IMR-90 (cell line): Measurements from ENCODE around the gene ZKSCAN1. TPM values are rescaled to one million over a fixed set of nuclear protein-coding genes. Genes with fewer than 3 reads are reported as not detected.

Experiments
- ATAC-seq: fragments of 200-7000 bp; cut with Tn5 transposase; 2 replicates; pipeline ENCODE4 v1.9.1; 2020; ENCODE audit warnings: low read depth, mild to moderate bottlenecking, moderate library complexity
- BruUV-seq: library from RNA; stranded (reverse); fragments of 400-500 nt; replicated peaks from 2 replicates; lab custom pipeline; 2021; lab: Mats Ljungman, UMichigan
- CTCF ChIA-PET: fragments of 300-600 bp; formaldehyde crosslinking; extraction: SDS; loops from one replicate; lab custom pipeline; 2021; ENCODE audit warnings: antibody characterized with exemption; lab: Yijun Ruan, JAX
- POLR2A ChIA-PET: fragments of 300-600 bp; sonication (Branson Sonifier 250); formaldehyde crosslinking; loops from one replicate; lab custom pipeline; 2022; ENCODE audit warnings: antibody characterized with exemption; ENCODE audit not compliant: unreplicated experiment; lab: Charles Lee
- DNase-seq: peaks from one replicate; pipeline ENCODE4 v3.0.0; 2013
- H2AFZ ChIP-seq: replicated peaks from 2 replicates; pipeline ENCODE3; 2013; ENCODE audit warnings: low read length, mild to moderate bottlenecking; ENCODE audit not compliant: poor library complexity
- H2AK5ac ChIP-seq: 2 replicates; pipeline ENCODE4 v1.6.1; 2013; ENCODE audit warnings: low read depth, low read length, inconsistent platforms
- H2AK9ac ChIP-seq: replicated peaks from 2 replicates; pipeline ENCODE3; 2013; ENCODE audit warnings: mild to moderate bottlenecking, low read depth, low read length, moderate library complexity; ENCODE audit not compliant: poor library complexity
- H2BK120ac ChIP-seq: 2 replicates; pipeline ENCODE4 v1.6.1; 2013; ENCODE audit warnings: low read depth, low read length, inconsistent platforms
- H2BK15ac ChIP-seq: 3 replicates; pipeline ENCODE4 v1.6.1; 2013; ENCODE audit warnings: low read depth, low read length, inconsistent platforms
- H2BK20ac ChIP-seq: 2 replicates; pipeline ENCODE4 v1.6.1; 2013; ENCODE audit warnings: low read depth, mild to moderate bottlenecking, inconsistent platforms, low read length, moderate library complexity
- H2BK5ac ChIP-seq: 2 replicates; pipeline ENCODE4 v1.6.1; 2013; ENCODE audit warnings: mild to moderate bottlenecking, low read depth, low read length, inconsistent platforms; ENCODE audit not compliant: poor library complexity, severe bottlenecking
- H3K14ac ChIP-seq: replicated peaks from 2 replicates; pipeline ENCODE4 v1.6.1; 2013; ENCODE audit warnings: low read depth, low read length, inconsistent platforms
- H3K18ac ChIP-seq: 2 replicates; pipeline ENCODE4 v1.6.1; 2013; ENCODE audit warnings: low read depth, low read length, control low read depth
- H3K23ac ChIP-seq: 2 replicates; pipeline ENCODE4 v1.6.1; 2013; ENCODE audit warnings: low read depth, low read length, inconsistent platforms
- H3K27ac ChIP-seq: 2 replicates; pipeline ENCODE4 v1.5.1; 2013; ENCODE audit warnings: mild to moderate bottlenecking, control low read depth, low read length; ENCODE audit not compliant: insufficient read depth
- H3K27me3 ChIP-seq: 2 replicates; pipeline ENCODE4 v1.6.1; 2013; ENCODE audit warnings: low read length; ENCODE audit not compliant: control insufficient read depth, insufficient read depth
- H3K36me3 ChIP-seq: 2 replicates; pipeline ENCODE4 v1.6.1; 2013; ENCODE audit warnings: low read length, mixed read lengths; ENCODE audit not compliant: control insufficient read depth, insufficient read depth
- H3K4ac ChIP-seq: 2 replicates; pipeline ENCODE4 v1.6.1; 2013; ENCODE audit warnings: low read depth, low read length, inconsistent platforms
- H3K4me1 ChIP-seq: 2 replicates; pipeline ENCODE4 v1.6.1; 2013; ENCODE audit warnings: low read length, mixed read lengths; ENCODE audit not compliant: control insufficient read depth, insufficient read depth
- H3K4me2 ChIP-seq: 2 replicates; pipeline ENCODE4 v1.6.1; 2013; ENCODE audit warnings: low read depth, mild to moderate bottlenecking, control low read depth, low read length, moderate library complexity
- H3K4me3 ChIP-seq: 2 replicates; pipeline ENCODE4 v1.5.1; 2013; ENCODE audit warnings: low read depth, mild to moderate bottlenecking, control low read depth, low read length, moderate library complexity; ENCODE audit not compliant: insufficient read depth
- H3K56ac ChIP-seq: 2 replicates; pipeline ENCODE4 v1.6.1; 2013; ENCODE audit warnings: low read length, inconsistent platforms; ENCODE audit not compliant: insufficient read depth; ENCODE audit errors: extremely low read depth
- H3K79me1 ChIP-seq, 2 experiments: 2 replicates each; pipeline ENCODE4 v1.6.1; 2013; ENCODE audit warnings: low read length in 2 of 2, inconsistent platforms in 1 of 2, low read depth in 1 of 2
- H3K9ac ChIP-seq: 2 replicates; pipeline ENCODE4 v1.6.1; 2013; ENCODE audit warnings: low read depth, low read length, control low read depth
- H3K9me1 ChIP-seq: 2 replicates; pipeline ENCODE4 v1.6.1; 2013; ENCODE audit warnings: low read length, inconsistent platforms; ENCODE audit not compliant: insufficient read depth
- H3K9me3 ChIP-seq: 2 replicates; pipeline ENCODE4 v1.6.1; 2013; ENCODE audit warnings: low read length; ENCODE audit not compliant: control insufficient read depth, insufficient read depth
- H4K20me1 ChIP-seq: 2 replicates; pipeline ENCODE4 v1.6.1; 2013; ENCODE audit warnings: low read length, inconsistent platforms; ENCODE audit not compliant: insufficient read depth
- H4K5ac ChIP-seq: 2 replicates; pipeline ENCODE4 v1.6.1; 2013; ENCODE audit warnings: mild to moderate bottlenecking, low read depth, low read length, control low read depth
- H4K8ac ChIP-seq, 2 experiments: 2 replicates each; pipeline ENCODE4 v1.6.1; 2013; ENCODE audit warnings: low read depth in 2 of 2, low read length in 2 of 2, control low read depth in 1 of 2, inconsistent platforms in 1 of 2
- H4K91ac ChIP-seq: 2 replicates; pipeline ENCODE4 v1.6.1; 2013; ENCODE audit warnings: low read depth, low read length, inconsistent platforms; ENCODE audit not compliant: insufficient read depth
- BHLHE40 ChIP-seq: fragments of 150-350 bp; IDR thresholded peaks from 2 replicates; pipeline ENCODE4 v1.6.1; 2016; ENCODE audit warnings: mild to moderate bottlenecking, low read depth, low read length
- CHD1 ChIP-seq: IDR thresholded peaks from 2 replicates; pipeline ENCODE4 v1.6.1; 2012; ENCODE audit warnings: low read depth, low read length, improper control_type of control experiment
- CTCF ChIP-seq: conservative IDR thresholded peaks from 2 replicates; pipeline ENCODE4 v1.5.1; 2012; ENCODE audit warnings: mild to moderate bottlenecking, low read depth, low read length, improper control_type of control experiment
- ELK1 ChIP-seq: fragments of 150-350 bp; IDR thresholded peaks from 2 replicates; pipeline ENCODE4 v1.6.1; 2016; ENCODE audit warnings: low read depth, mild to moderate bottlenecking, low read length, moderate library complexity, borderline replicate concordance
- FOS ChIP-seq: fragments of 150-350 bp; IDR thresholded peaks from 2 replicates; pipeline ENCODE4 v1.6.1; 2016; ENCODE audit warnings: low read depth, low read length
- MAFK ChIP-seq: IDR thresholded peaks from 2 replicates; pipeline ENCODE4 v1.6.1; 2012; ENCODE audit warnings: low read depth, low read length, improper control_type of control experiment
- MAZ ChIP-seq: IDR thresholded peaks from 2 replicates; pipeline ENCODE4 v1.6.1; 2012; ENCODE audit warnings: low read depth, mild to moderate bottlenecking, low read length, improper control_type of control experiment, moderate library complexity, borderline replicate concordance
- MXI1 ChIP-seq: IDR thresholded peaks from 2 replicates; pipeline ENCODE4 v1.6.1; 2012; ENCODE audit warnings: low read depth, mild to moderate bottlenecking, low read length, moderate library complexity, borderline replicate concordance
- NFE2L2 ChIP-seq: fragments of 150-350 bp; IDR thresholded peaks from 2 replicates; pipeline ENCODE4 v1.6.1; 2016; ENCODE audit warnings: low read depth, mild to moderate bottlenecking, low read length
- POLR2A ChIP-seq: IDR thresholded peaks from 2 replicates; pipeline ENCODE4 v1.6.1; 2012; ENCODE audit warnings: mild to moderate bottlenecking, low read depth, low read length
- RAD21 ChIP-seq: IDR thresholded peaks from 2 replicates; pipeline ENCODE4 v1.6.1; 2012; ENCODE audit warnings: low read length, improper control_type of control experiment
- RCOR1 ChIP-seq: IDR thresholded peaks from 2 replicates; pipeline ENCODE4 v1.6.1; 2012; ENCODE audit warnings: mild to moderate bottlenecking, low read length, improper control_type of control experiment; ENCODE audit not compliant: insufficient replicate concordance
- SMC3 ChIP-seq: fragments of 150-350 bp; IDR thresholded peaks from 2 replicates; pipeline ENCODE4 v1.6.1; 2016; ENCODE audit warnings: low read depth, mild to moderate bottlenecking, antibody characterized with exemption, low read length, moderate library complexity
- WGBS, 2 experiments: methylation state at CpG; one replicate each; pipeline versions ENCODE4 v1.1.5 to v1.1.7; 2013; ENCODE audit warnings: missing lambda C conversion rate in 2 of 2; ENCODE audit not compliant: insufficient read length in 1 of 2; ENCODE audit errors: extremely low coverage in 2 of 2; 5-methylcytosine and 5-hydroxymethylcytosine counted together
- dilution Hi-C: fragments of 300-500 bp; cut with HindIII; formaldehyde crosslinking; loops from one replicate; pipeline ENCODE4 v1.14.3; 2018; ENCODE audit warnings: low sequenced_read_pairs; ENCODE audit not compliant: unreplicated experiment
- in situ Hi-C: fragments of 300-500 bp; cut with MboI; formaldehyde crosslinking; loops from 3 replicates; pipeline ENCODE4 v1.14.3; 2019; ENCODE audit warnings: low sequenced_read_pairs, inconsistent platforms, mixed read lengths
- intact Hi-C: fragments of 100-400 bp; cut with micrococcal nuclease; formaldehyde crosslinking; loops from 2 replicates; pipeline ENCODE4 v1.10.0; 2022
- polyA plus RNA-seq, 3 experiments: library from polyadenylated mRNA; depleted of rRNA; stranded (reverse); fragments of >200 nt; gene quantifications; 2 replicates each; pipeline ENCODE4 v1.2.3, GENCODE V29; 2012; ENCODE audit warnings: low replicate concordance in 1 of 3
- total RNA-seq: library from RNA; depleted of rRNA; stranded (reverse); fragments of >200 nt; gene quantifications from 2 replicates; pipeline ENCODE4 v1.2.3, GENCODE V29; 2012
- TF ChIP-seq, protein P1 (sequence below): fragments of 150-350 bp; IDR thresholded peaks from 2 replicates; pipeline ENCODE4 v1.6.1; 2017; ENCODE audit warnings: mild to moderate bottlenecking, antibody characterized with exemption, low read length, low read depth

The ZKSCAN1 gene
- total and polyA plus RNA-seq, 2 of the 4 experiments (the other 2 are of a cell fraction), result 13.7 to 40.7 TPM

DNA sequence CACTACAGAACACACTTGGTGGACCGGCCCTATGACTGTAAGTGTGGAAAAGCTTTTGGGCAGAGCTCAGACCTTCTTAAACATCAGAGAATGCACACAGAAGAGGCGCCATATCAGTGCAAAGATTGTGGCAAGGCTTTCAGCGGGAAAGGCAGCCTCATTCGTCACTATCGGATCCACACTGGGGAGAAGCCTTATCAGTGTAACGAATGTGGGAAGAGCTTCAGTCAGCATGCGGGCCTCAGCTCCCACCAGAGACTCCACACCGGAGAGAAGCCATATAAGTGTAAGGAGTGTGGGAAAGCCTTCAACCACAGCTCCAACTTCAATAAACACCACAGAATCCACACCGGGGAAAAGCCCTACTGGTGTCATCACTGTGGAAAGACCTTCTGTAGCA, 48.8 kb downstream of the ZKSCAN1 start:
- Histone ChIP-seq H3K79me1 (peaks cover 4 to 5% of the 10 kb centered on the region in 2 experiments; a peak in 2 of 4 replicates), H3K9me3 (peaks cover 9% of the 10 kb centered on the region), H2BK5ac (no peak overlapping the region), H3K4me1 (peaks cover 2% of the 10 kb centered on the region; the same call in 1 of the 2 replicates), H3K14ac (no peak overlapping the region), H4K91ac (no peak overlapping the region), H2AK9ac (no peak overlapping the region), H3K9me1 (0 out of 2 replicates have a peak, but pooled peaks cover 3% of the 10 kb centered on the region), H3K4me3 (no peak overlapping the region), H4K20me1 (no peaks in the 10 kb centered on the region), H3K9ac (no peak overlapping the region), H3K23ac (no peak overlapping the region), H4K8ac (no peak overlapping the region), H3K27me3 (no peaks in the 10 kb centered on the region), H2BK120ac (no peak overlapping the region), H3K56ac (no peak overlapping the region), H2AFZ (no peak overlapping the region), H3K36me3 (peaks cover 41% of the 10 kb centered on the region), H3K18ac (no peak overlapping the region), H2BK20ac (no peak overlapping the region), H3K4ac (no peak overlapping the region), H3K27ac (no peak overlapping the region), H2AK5ac (no peak overlapping the region), H3K4me2 (no peak overlapping the region), H4K5ac (no peak overlapping the region), H2BK15ac (no peak overlapping the region)
- dilution Hi-C loops, result no loop called here
- CTCF ChIA-PET, result interaction anchor here (1.8 kb wide), 1 partner anchor 11 kb away, joined by 5 read pairs; no protein-coding TSS in a partner anchor
- intact Hi-C loops, result no loop called here
- in situ Hi-C loops, result no loop called here
- DNase-seq (no peak), ATAC-seq (no peak)
- TF ChIP-seq NFE2L2, result no peak
- TF ChIP-seq, protein P1, sequence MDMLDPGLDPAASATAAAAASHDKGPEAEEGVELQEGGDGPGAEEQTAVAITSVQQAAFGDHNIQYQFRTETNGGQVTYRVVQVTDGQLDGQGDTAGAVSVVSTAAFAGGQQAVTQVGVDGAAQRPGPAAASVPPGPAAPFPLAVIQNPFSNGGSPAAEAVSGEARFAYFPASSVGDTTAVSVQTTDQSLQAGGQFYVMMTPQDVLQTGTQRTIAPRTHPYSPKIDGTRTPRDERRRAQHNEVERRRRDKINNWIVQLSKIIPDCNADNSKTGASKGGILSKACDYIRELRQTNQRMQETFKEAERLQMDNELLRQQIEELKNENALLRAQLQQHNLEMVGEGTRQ, result no peak
- no peak for TF ChIP-seq POLR2A
- no peak for TF ChIP-seq FOS
- no peak for TF ChIP-seq RAD21
- no peak for TF ChIP-seq CTCF
- no peak for TF ChIP-seq MAZ
- no peak for TF ChIP-seq MXI1
- no peak for TF ChIP-seq RCOR1
- TF ChIP-seq CHD1, result no peak
- TF ChIP-seq MAFK, result no peak
- no peak for TF ChIP-seq BHLHE40
- TF ChIP-seq SMC3, result no peak
- TF ChIP-seq ELK1, result no peak
- WGBS, 2 experiments, result 100% methylated on average over 1 of the region's 9 CpGs; no CpG with 5 or more reads in 1 of the 2 experiments
- POLR2A ChIA-PET, result no interaction called here
- no TSS peak for BruUV-seq
